GM23338 (cell line): ENCODE data around the gene ABHD12. TPM values are rescaled to one million over a fixed set of nuclear protein-coding genes. Genes with fewer than 3 reads are reported as not detected.

Experiments used
- ATAC-seq: fragments of 200-7000 bp; cut with Tn5 transposase; 3 replicates; pipeline ENCODE4 v1.9.1; 2020
- DNase-seq: peaks from one replicate; pipeline ENCODE4 v3.0.0-alpha.2; 2015; ENCODE audit warnings: low spot score
- H2AFZ ChIP-seq: fragments of 200-600 bp; sonication (generic); 2 replicates; pipeline ENCODE4 v1.8.0; 2016; ENCODE audit warnings: antibody characterized with exemption, mild to moderate bottlenecking, moderate library complexity
- H3F3A ChIP-seq: fragments of 200-600 bp; sonication (generic); replicated peaks from 2 replicates; pipeline ENCODE4 v1.8.0; 2017; ENCODE audit warnings: antibody characterized with exemption, mixed run types, low read depth
- H3K27ac ChIP-seq: fragments of 200-600 bp; sonication (generic); 2 replicates; pipeline ENCODE4 v1.6.1; 2016; ENCODE audit warnings: low read depth
- H3K27me3 ChIP-seq: fragments of 200-600 bp; sonication (generic); 2 replicates; pipeline ENCODE4 v1.8.0; 2016; ENCODE audit warnings: mild to moderate bottlenecking, mixed run types, moderate library complexity; ENCODE audit not compliant: insufficient read depth
- H3K36me3 ChIP-seq: fragments of 200-600 bp; sonication (generic); 2 replicates; pipeline ENCODE4 v1.8.0; 2016; ENCODE audit warnings: mild to moderate bottlenecking; ENCODE audit not compliant: insufficient read depth
- H3K4me1 ChIP-seq: fragments of 200-600 bp; sonication (generic); 2 replicates; pipeline ENCODE4 v1.8.0; 2016; ENCODE audit warnings: mild to moderate bottlenecking, moderate library complexity; ENCODE audit not compliant: insufficient read depth
- H3K4me2 ChIP-seq: fragments of 200-600 bp; sonication (generic); 2 replicates; pipeline ENCODE4 v1.7.1; 2017; ENCODE audit warnings: mixed run types
- H3K4me3 ChIP-seq: fragments of 200-600 bp; sonication (generic); 2 replicates; pipeline ENCODE4 v1.6.1; 2016; ENCODE audit warnings: mixed run types
- H3K79me2 ChIP-seq: fragments of 200-600 bp; sonication (generic); replicated peaks from 2 replicates; pipeline ENCODE4 v1.8.0; 2017; ENCODE audit warnings: mild to moderate bottlenecking; ENCODE audit not compliant: insufficient read depth
- H3K9me2 ChIP-seq: fragments of 200-600 bp; sonication (generic); 2 replicates; pipeline ENCODE4 v1.8.0; 2017; ENCODE audit not compliant: insufficient read depth
- H4K20me1 ChIP-seq: fragments of 200-600 bp; sonication (generic); replicated peaks from 2 replicates; pipeline ENCODE4 v1.8.0; 2017; ENCODE audit warnings: mild to moderate bottlenecking; ENCODE audit not compliant: insufficient read depth
- H3K27ac Mint-ChIP-seq: 2 replicates; pipeline ENCODE4 v1.8.0; 2020; ENCODE audit warnings: inconsistent platforms, mild to moderate bottlenecking, moderate library complexity, mixed read lengths
- H3K27me3 Mint-ChIP-seq: 3 replicates; pipeline ENCODE4 v1.8.0; 2022; ENCODE audit warnings: low read depth, mild to moderate bottlenecking, moderate library complexity, mixed read lengths, inconsistent platforms; ENCODE audit not compliant: insufficient read depth, poor library complexity
- H3K36me3 Mint-ChIP-seq: 3 replicates; pipeline ENCODE4 v1.8.0; 2021; ENCODE audit warnings: low read depth, mild to moderate bottlenecking, inconsistent platforms, moderate library complexity, mixed read lengths
- H3K4me1 Mint-ChIP-seq: 3 replicates; pipeline ENCODE4 v1.8.0; 2020; ENCODE audit warnings: mild to moderate bottlenecking, inconsistent platforms, mixed read lengths
- H3K4me3 Mint-ChIP-seq: 3 replicates; pipeline ENCODE4 v1.8.0; 2021; ENCODE audit warnings: moderate library complexity, mild to moderate bottlenecking, inconsistent platforms, mixed read lengths
- H3K9me3 Mint-ChIP-seq: 3 replicates; pipeline ENCODE4 v1.8.0; 2020; ENCODE audit warnings: moderate library complexity, mild to moderate bottlenecking, inconsistent platforms, mixed read lengths
- CREB1 ChIP-seq: fragments of 250-450 bp; sonication (Bioruptor Pico); IDR thresholded peaks from 2 replicates; pipeline ENCODE4 v1.5.0; 2020; ENCODE audit warnings: low read depth, mild to moderate bottlenecking, moderate library complexity
- CTCF ChIP-seq, 2 experiments: fragments of 200-600 bp in 1 of 2; sonication (generic) in 1 of 2; conservative IDR thresholded peaks; 2 replicates each; pipeline versions ENCODE4 v1.5.1 to v1.6.1; 2016 to 2017; ENCODE audit warnings: antibody characterized with exemption in 2 of 2, low read depth in 2 of 2, mild to moderate bottlenecking in 2 of 2, moderate library complexity in 1 of 2
- EZH2 ChIP-seq: fragments of 200-600 bp; sonication (generic); IDR thresholded peaks from one replicate; pipeline ENCODE4 v1.8.0; 2017; ENCODE audit warnings: antibody characterized with exemption, mild to moderate bottlenecking, low read depth; ENCODE audit not compliant: unreplicated experiment
- JUNB ChIP-seq: IDR thresholded peaks from one replicate; pipeline ENCODE4 v1.6.1; 2016; ENCODE audit warnings: antibody characterized with exemption; ENCODE audit not compliant: unreplicated experiment
- POLR2AphosphoS5 ChIP-seq: IDR thresholded peaks from 2 replicates; pipeline ENCODE4 v1.6.1; 2016; ENCODE audit warnings: antibody characterized with exemption, low read depth
- REST ChIP-seq: IDR thresholded peaks from one replicate; pipeline ENCODE4 v1.6.1; 2018; ENCODE audit warnings: antibody characterized with exemption; ENCODE audit not compliant: unreplicated experiment
- ZNF114 ChIP-seq: fragments of 250-450 bp; sonication (Bioruptor Pico); IDR thresholded peaks from 2 replicates; pipeline ENCODE4 v1.5.0; 2020; ENCODE audit warnings: mild to moderate bottlenecking, moderate library complexity
- ZNF331 ChIP-seq: fragments of 250-450 bp; sonication (Bioruptor Pico); IDR thresholded peaks from 2 replicates; pipeline ENCODE4 v1.5.0; 2020; ENCODE audit warnings: low read depth, mild to moderate bottlenecking, moderate library complexity
- ZNF462 ChIP-seq: fragments of 250-450 bp; sonication (Bioruptor Pico); IDR thresholded peaks from 2 replicates; pipeline ENCODE4 v1.5.0; 2020; ENCODE audit warnings: mild to moderate bottlenecking, moderate library complexity
- polyA plus RNA-seq: library from polyadenylated mRNA; unstranded; fragments of >200 nt; fragmentation: Nextera tagmentation; extraction: Ambion mirVana; gene quantifications from 2 replicates; pipeline ENCODE4 v1.2.1, GENCODE V29; 2016
- total RNA-seq: library from RNA; depleted of rRNA; stranded (reverse); fragments of >200 nt; shearing (Covaris generic); gene quantifications from 2 replicates; pipeline ENCODE4 v1.2.3, GENCODE V29; 2014

The ABHD12 gene
- total and polyA plus RNA-seq, 2 experiments from 2014 or later: 40.2 to 57.8 TPM

- H3K36me3 Mint-ChIP-seq: peaks cover 3% of the 10 kb centered on the region; the same call in 2 of the 3 replicates
- Histone ChIP-seq H3K36me3 (no peaks in the 10 kb centered on the region), H3F3A (0 out of 2 replicates have a peak, but pooled peaks cover 7% of the 10 kb centered on the region), H3K79me2 (peaks cover 74% of the 10 kb centered on the region), H3K27ac (no peak overlapping the region), H3K4me1 (peaks cover 16% of the 10 kb centered on the region), H3K4me2 (no peak overlapping the region), H3K27me3 (no peaks in the 10 kb centered on the region), H3K9me2 (no peaks in the 10 kb centered on the region), H4K20me1 (peaks cover 35% of the 10 kb centered on the region), H3K4me3 (no peak overlapping the region), H2AFZ (no peak overlapping the region)
- H3K27ac Mint-ChIP-seq: no peak overlapping the region
- peaks cover 6% of the 10 kb centered on the region for H3K27me3 Mint-ChIP-seq
- ATAC-seq (no peak), DNase-seq (no peak)
- no peak for TF ChIP-seq CREB1 (CRISPR knock-in tag)
- TF ChIP-seq REST: no peak
- TF ChIP-seq ZNF114 (CRISPR knock-in tag): no peak
- no peak for TF ChIP-seq EZH2
- H3K9me3 Mint-ChIP-seq: no peaks in the 10 kb centered on the region; the same call in 2 of the 3 replicates
- no peak overlapping the region for H3K4me3 Mint-ChIP-seq
- peaks cover 32% of the 10 kb centered on the region for H3K4me1 Mint-ChIP-seq
Measured at GRCh38 chr20:25252230-25252651, 138.4 kb downstream of the ABHD12 start.

DNA sequence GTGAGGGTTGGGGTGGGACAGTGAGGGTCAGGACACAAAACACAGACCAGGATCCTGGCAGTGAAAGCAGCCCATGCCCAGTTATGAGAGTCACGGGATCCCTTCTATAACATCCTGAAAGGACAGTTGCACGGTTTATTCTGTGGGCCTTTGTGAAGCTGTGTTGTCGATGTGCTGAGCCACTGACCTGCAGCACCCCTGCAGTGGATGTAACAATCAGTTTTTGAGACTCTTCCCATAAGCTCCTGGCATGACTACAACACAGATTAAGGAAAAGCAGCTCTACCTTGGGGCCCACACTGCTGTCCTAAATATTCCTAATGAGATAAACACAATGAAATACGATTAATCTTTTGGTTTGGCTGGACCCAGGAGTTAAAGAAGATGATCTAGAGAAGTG, 139.1 kb downstream of the ABHD12 start:
- Mint-ChIP-seq H3K36me3 (peaks cover 3% of the 10 kb centered on the region; the same call in 2 of the 3 replicates), H3K27ac (no peak overlapping the region)
- TF ChIP-seq CTCF (conservative IDR thresholded peaks at IDR 0.05; ENCODE audit: low read depth in 2 of 2) (no peak), JUNB (no peak), EZH2 (no peak), CREB1 (CRISPR knock-in tag) (no peak), ZNF462 (CRISPR knock-in tag) (no peak), POLR2AphosphoS5 (no peak), ZNF331 (CRISPR knock-in tag) (no peak), ZNF114 (CRISPR knock-in tag) (no peak)

More for the DNA sequence above, 139.1 kb downstream of the ABHD12 start:
- H3K27ac ChIP-seq: no peak overlapping the region
- ATAC-seq (no peak), DNase-seq (no peak)
- no peak overlapping the region for H3K4me2 ChIP-seq
- no peak overlapping the region for H3K4me3 ChIP-seq
- H3K79me2 ChIP-seq: peaks cover 68% of the 10 kb centered on the region
- no peak overlapping the region for H2AFZ ChIP-seq
- peaks cover 35% of the 10 kb centered on the region for H4K20me1 ChIP-seq
- no peak overlapping the region for H3K4me3 Mint-ChIP-seq
- H3K9me2 ChIP-seq: no peaks in the 10 kb centered on the region
- peaks cover 13% of the 10 kb centered on the region for H3K27me3 Mint-ChIP-seq
- no peaks in the 10 kb centered on the region for H3K36me3 ChIP-seq
- H3K4me1 Mint-ChIP-seq: peaks cover 38% of the 10 kb centered on the region
- 0 out of 2 replicates have a peak, but pooled peaks cover 7% of the 10 kb centered on the region for H3F3A ChIP-seq
- H3K4me1 ChIP-seq: peaks cover 16% of the 10 kb centered on the region
- H3K27me3 ChIP-seq: peaks cover 4% of the 10 kb centered on the region; the same call in 1 of the 2 replicates
- no peaks in the 10 kb centered on the region; the same call in 2 of the 3 replicates for H3K9me3 Mint-ChIP-seq
